Activated T-cell treated with anti-CD3 and anti-CD28 coated beads, Interleukin-2, amount 50 U/mL, for 72 hours (primary cell): ENCODE data around the gene ERFE. TPM values are rescaled to one million over a fixed set of nuclear protein-coding genes. Genes with fewer than 3 reads are reported as not detected.

Experiments used
- ATAC-seq, 2 donors: fragments of 150-1000 bp; cut with Tn5 transposase; replicated peaks in 1 of 2; 2 replicates each; pipeline ENCODE4 v1.10.0; 2021; ENCODE audit warnings: moderate library complexity in 2 of 2, mild to moderate bottlenecking in 1 of 2
- DNase-seq, 2 donors: peaks; one replicate each; pipeline ENCODE4 v3.0.0; 2021 to 2022; ENCODE audit warnings: mixed read lengths in 1 of 2
- H3K27ac Mint-ChIP-seq: one replicate; pipeline ENCODE4 v1.8.0; 2022; ENCODE audit warnings: mild to moderate bottlenecking, moderate library complexity, mixed read lengths
- H3K27me3 Mint-ChIP-seq: one replicate; pipeline ENCODE4 v1.8.0; 2022; ENCODE audit warnings: low read depth, mixed read lengths
- H3K36me3 Mint-ChIP-seq, 2 donors: one replicate each; pipeline ENCODE4 v1.8.0; 2022; ENCODE audit warnings: mixed read lengths in 2 of 2, mild to moderate bottlenecking in 1 of 2; ENCODE audit not compliant: insufficient read depth in 2 of 2
- H3K4me1 Mint-ChIP-seq: one replicate; pipeline ENCODE4 v1.8.0; 2022; ENCODE audit warnings: low read depth, mixed read lengths
- H3K4me3 Mint-ChIP-seq, 2 donors: one replicate each; pipeline ENCODE4 v1.8.0; 2022; ENCODE audit warnings: mild to moderate bottlenecking in 2 of 2, mixed read lengths in 2 of 2, moderate library complexity in 2 of 2
- H3K9me3 Mint-ChIP-seq, 2 donors: one replicate each; pipeline ENCODE4 v1.8.0; 2022; ENCODE audit warnings: mixed read lengths in 2 of 2
- total RNA-seq, 2 donors: library from RNA; stranded (reverse); gene quantifications; one replicate each; pipeline ENCODE4 v1.2.3, GENCODE V29; 2022

The ERFE gene
- total RNA-seq, 2 donors from 2014 or later = 0.60 to 0.88 TPM

DNA sequence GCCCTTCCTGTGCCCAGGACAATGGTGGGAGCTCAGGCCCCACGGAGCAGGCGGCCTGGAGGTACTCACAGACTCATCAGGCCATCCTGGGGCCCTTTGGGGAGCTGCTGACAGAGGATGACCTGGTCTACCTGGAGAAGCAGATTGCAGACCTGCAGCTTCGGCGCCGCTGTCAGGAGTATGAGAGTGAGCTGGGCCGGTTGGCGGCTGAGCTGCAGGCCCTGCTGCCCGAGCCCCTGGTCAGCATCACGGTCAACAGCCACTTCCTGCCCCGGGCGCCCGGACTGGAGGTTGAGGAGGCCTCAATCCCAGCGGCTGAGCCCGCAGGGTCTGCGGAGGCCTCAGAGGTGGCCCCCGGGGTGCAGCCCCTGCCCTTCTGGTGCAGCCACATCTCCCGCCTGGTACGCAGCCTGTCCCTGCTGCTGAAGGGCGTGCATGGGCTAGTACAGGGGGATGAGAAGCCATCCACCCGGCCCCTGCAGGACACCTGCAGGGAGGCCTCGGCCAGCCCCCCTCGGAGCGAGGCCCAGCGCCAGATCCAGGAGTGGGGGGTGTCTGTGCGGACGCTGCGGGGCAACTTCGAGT, 28.6 kb upstream of the ERFE start:
- Mint-ChIP-seq H3K27me3 (no peaks in the 10 kb centered on the region), H3K36me3 (no peaks in the 10 kb centered on the region), H3K4me3 (no peak overlapping the region), H3K27ac (no peak overlapping the region), H3K9me3 (no peaks in the 10 kb centered on the region), H3K4me1 (no peaks in the 10 kb centered on the region)
- DNase-seq = no peak
- no peak for ATAC-seq

DNA sequence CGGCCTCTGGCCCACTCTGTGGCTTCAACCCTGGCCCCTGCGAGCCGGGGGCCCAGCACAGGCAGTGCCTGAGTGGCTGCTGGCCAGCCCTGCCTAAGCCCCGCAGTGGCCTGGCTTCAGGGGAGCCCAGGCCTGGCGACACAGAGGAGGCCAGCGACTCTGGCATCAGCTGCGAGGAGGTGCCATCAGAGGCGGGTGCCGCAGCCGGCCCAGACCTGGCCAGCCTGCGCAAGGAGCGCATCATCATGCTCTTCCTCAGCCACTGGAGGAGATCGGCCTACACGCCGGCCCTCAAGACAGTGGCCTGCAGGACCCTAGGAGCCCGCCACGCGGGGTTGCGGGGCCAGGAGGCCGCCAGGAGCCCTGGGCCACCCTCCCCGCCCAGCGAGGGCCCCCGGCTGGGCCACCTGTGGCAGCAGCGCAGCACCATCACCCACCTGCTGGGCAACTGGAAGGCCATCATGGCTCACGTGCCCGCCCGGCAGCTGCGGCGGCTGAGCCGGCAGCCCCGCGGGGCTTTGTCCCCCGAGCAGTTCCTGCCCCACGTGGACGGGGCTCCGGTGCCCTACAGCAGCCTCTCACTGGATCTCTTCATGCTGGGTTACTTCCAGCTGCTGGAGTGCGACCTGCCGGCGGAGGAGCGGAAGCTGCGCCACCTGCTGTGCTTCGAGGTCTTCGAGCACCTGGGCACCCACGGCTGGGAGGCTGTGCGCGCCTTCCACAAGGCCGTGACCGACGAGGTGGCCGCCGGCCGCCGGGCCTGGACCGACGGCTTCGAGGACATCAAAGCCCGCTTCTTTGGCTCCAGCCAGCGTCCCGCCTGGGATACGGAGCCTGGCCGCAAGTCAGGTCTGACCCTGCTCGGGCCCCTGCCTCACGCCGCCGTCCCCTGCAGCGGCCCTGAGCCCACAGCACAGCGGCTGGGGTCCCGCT, 27.8 kb upstream of the ERFE start:
- H3K4me3 Mint-ChIP-seq = no peak overlapping the region
- ATAC-seq = no peak
- no peak for DNase-seq

GRCh38 chr2:238131761-238132462, 26.9 kb upstream of the ERFE start:
- ATAC-seq = no peak
- Mint-ChIP-seq H3K4me3 (no peak overlapping the region), H3K9me3 (no peaks in the 10 kb centered on the region), H3K27me3 (no peaks in the 10 kb centered on the region), H3K36me3 (no peaks in the 10 kb centered on the region), H3K27ac (no peak overlapping the region), H3K4me1 (no peaks in the 10 kb centered on the region)
- no peak for DNase-seq

More for the DNA sequence above, 27.8 kb upstream of the ERFE start:
- Mint-ChIP-seq H3K27me3 (no peaks in the 10 kb centered on the region), H3K27ac (no peak overlapping the region), H3K36me3 (no peaks in the 10 kb centered on the region), H3K4me1 (no peaks in the 10 kb centered on the region), H3K9me3 (no peaks in the 10 kb centered on the region)

DNA sequence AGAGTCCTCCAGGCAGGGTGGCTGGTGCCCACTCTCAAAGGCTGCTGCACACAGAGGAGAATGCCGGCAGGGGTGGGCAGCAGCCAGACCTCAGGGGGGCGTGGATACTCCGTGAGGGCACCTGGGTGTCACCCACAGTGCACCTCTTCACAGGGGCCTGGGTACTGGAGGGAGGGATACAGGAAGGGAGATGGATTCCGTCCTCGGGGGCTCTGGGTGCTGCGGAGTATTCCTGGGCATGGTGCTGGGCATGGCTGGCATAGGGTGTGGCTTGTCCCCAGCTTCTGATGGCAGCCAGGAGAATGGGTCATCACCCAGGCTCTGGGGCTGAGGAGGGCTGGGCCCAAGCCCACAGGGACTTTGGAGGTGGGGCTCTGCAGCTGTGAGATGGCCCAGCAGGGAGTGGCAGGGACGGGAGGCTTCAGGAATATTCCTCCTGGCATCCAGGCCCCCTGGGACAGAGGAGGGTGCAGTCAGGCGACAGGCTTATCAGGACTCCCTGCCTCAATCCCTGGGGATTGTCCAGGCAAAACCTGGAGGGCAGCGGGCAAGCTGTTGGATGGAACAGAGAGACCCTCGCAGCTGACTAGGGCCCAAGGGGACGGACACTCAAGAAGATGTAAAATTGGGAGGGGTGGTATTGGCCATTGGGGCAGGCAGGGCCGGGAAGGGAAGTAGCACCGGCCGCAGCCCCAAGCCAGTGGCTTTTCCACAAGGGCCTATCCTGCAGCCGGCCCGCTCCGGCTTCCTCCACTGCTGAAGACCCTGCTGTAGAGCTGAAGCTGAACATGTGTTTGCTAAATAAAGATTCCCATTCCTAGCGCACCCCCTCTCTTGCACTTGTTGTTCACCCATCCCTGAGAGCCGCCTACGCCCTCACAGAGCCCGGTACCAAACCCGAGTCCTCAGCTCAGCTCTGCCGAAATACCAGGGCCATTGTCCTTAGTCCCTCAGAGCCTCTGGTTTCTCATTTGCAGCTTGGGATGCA, 26.0 kb upstream of the ERFE start:
- ATAC-seq (no peak), DNase-seq (no peak)
- H3K9me3 Mint-ChIP-seq = no peaks in the 10 kb centered on the region
- no peaks in the 10 kb centered on the region for H3K27me3 Mint-ChIP-seq
- no peak overlapping the region for H3K4me3 Mint-ChIP-seq
- H3K36me3 Mint-ChIP-seq = no peaks in the 10 kb centered on the region
- no peaks in the 10 kb centered on the region for H3K4me1 Mint-ChIP-seq
- H3K27ac Mint-ChIP-seq = no peak overlapping the region

DNA sequence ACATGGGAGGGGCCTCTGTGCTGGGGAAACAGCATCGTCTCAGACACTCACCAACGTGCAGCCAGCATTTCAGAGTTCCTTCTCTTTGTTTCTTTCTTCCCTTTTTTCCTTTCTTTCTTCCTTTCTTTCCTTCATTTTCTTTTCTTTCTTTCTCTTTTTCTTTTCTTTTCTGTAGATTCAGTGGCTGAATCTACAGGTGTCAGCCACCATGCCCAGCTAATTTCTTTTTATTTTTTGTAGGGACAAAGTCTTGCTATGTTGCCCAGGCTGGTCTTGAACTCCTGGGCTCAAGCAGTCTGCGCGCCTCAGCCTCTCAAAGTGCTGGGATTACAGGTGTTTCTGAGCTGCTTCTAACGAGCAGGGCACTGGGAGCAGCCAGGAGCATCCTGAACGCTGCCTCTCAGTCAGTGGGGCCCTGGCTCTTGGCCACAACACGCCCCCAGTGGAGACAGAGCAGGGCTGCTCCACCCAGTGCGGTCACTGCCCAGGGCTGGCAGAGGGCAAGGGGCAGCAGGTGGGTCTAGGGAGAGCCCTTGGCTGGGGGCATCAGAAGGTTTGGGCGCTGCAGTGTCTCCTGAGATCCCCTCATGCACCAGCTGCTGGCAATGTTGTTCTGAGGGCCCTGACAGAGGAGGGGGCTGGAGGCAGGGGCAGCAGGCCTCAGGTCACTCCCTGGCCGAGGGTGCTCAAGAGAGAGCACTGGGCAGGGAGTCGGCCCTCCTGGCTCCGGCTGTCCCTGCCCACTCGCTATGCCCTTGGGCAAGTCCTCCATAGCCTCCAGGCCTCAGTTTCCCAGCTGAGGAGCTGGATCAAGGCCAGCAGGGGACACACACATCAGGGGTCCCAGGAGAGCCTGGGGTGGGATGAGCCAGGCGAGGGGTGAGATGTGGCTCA, 25.0 kb upstream of the ERFE start:
- no peak overlapping the region for H3K4me3 Mint-ChIP-seq
- ATAC-seq (no peak), DNase-seq (no peak)
- no peaks in the 10 kb centered on the region for H3K36me3 Mint-ChIP-seq
- H3K27ac Mint-ChIP-seq = peak overlapping the region; percentile 27
- no peaks in the 10 kb centered on the region for H3K9me3 Mint-ChIP-seq
- H3K4me1 Mint-ChIP-seq = no peaks in the 10 kb centered on the region
- H3K27me3 Mint-ChIP-seq = no peaks in the 10 kb centered on the region

GRCh38 chr2:238134393-238134785, 24.4 kb upstream of the ERFE start:
- Mint-ChIP-seq H3K27ac (no peak overlapping the region), H3K4me1 (no peaks in the 10 kb centered on the region), H3K9me3 (no peaks in the 10 kb centered on the region), H3K4me3 (no peak overlapping the region), H3K36me3 (no peaks in the 10 kb centered on the region), H3K27me3 (no peaks in the 10 kb centered on the region)
- DNase-seq = no peak
- no peak for ATAC-seq

DNA sequence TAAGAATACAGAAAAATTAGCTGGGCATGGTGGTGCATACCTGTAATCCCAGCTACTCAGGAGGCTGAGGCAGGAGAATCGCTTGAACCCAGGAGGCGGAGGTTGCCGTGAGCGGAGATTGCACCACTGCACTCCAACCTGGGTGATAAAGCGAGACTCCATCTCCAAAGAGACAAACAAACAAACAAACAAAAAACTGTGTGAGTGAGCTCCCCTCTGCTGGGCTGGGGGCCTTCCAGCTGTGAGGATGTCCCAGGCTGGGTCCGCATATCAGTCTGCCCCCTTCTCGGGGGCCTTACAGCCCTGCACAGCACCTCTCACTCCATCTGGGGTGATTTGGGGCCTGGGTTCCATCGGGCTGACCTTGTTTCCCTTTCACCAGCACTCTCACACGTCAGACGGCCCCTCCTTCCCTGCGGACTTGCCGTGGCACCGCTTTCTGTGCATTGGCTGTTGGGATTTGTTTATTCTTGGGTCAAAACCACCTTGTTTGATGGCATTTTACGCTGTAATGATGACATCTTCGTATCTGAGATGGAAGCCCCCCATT, 23.1 kb upstream of the ERFE start:
- ATAC-seq (no peak), DNase-seq (no peak)
- H3K9me3 Mint-ChIP-seq = no peaks in the 10 kb centered on the region
- no peak overlapping the region for H3K4me3 Mint-ChIP-seq
- no peaks in the 10 kb centered on the region for H3K27me3 Mint-ChIP-seq
- no peaks in the 10 kb centered on the region for H3K4me1 Mint-ChIP-seq
- H3K27ac Mint-ChIP-seq = no peak overlapping the region
- H3K36me3 Mint-ChIP-seq = no peaks in the 10 kb centered on the region

DNA sequence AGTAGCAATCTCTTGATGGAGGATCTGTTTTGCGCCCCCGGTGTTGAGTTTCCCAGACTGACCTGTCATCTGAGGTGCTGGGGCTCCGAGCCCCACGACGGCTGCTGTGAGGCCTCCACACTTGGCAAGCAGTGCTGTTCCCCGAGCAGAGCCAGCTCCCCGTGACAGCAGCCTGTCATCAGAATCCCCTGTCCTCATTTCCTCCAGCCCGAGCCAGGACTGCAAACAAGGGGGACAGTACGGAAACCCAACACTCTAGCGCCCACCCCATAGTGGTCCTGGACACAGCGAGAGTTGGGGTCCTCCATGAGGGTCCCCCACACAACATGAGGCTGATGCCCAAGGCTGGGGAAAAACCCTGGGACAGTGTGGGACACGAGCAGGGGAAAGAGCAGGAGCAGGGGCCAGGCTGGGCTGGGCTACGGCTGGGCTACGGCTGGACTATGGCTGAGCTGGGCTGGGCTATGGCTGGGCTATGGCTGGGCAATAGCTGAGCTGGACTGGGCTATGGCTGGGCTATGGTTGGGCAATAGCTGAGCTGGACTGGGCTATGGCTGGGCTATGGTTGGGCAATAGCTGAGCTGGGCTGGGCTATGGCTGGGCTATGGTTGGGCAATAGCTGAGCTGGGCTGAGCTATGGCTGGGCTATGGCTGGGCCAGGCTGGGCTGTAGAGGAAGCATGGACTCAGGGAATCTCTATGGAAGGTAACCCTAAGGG, 21.8 kb upstream of the ERFE start:
- no peaks in the 10 kb centered on the region for H3K36me3 Mint-ChIP-seq
- DNase-seq (no peak), ATAC-seq (no peak)
- H3K27ac Mint-ChIP-seq = no peak overlapping the region
- no peaks in the 10 kb centered on the region for H3K9me3 Mint-ChIP-seq
- no peaks in the 10 kb centered on the region for H3K27me3 Mint-ChIP-seq
- no peak overlapping the region for H3K4me3 Mint-ChIP-seq
- H3K4me1 Mint-ChIP-seq = no peaks in the 10 kb centered on the region

GRCh38 chr2:238137885-238138284, 20.9 kb upstream of the ERFE start:
- ATAC-seq (no peak), DNase-seq (no peak)
- H3K27me3 Mint-ChIP-seq = no peaks in the 10 kb centered on the region
- H3K4me1 Mint-ChIP-seq = no peaks in the 10 kb centered on the region
- no peaks in the 10 kb centered on the region for H3K9me3 Mint-ChIP-seq
- no peaks in the 10 kb centered on the region for H3K36me3 Mint-ChIP-seq
- no peak overlapping the region for H3K27ac Mint-ChIP-seq
- H3K4me3 Mint-ChIP-seq = no peak overlapping the region

- Mint-ChIP-seq H3K27ac (no peak within 1 kb of the TSS), H3K36me3 (no peaks in the 10 kb centered on the region), H3K4me1 (peaks cover 1% of the 10 kb centered on the region), H3K27me3 (no peaks in the 10 kb centered on the region), H3K9me3 (no peaks in the 10 kb centered on the region), H3K4me3 (no peak within 1 kb of the TSS)
- no peak for ATAC-seq
- no peak for DNase-seq
These were observed 20.2 kb upstream of the ERFE start, which contains the start of gene KLHL30 for GRCh38 chr2:238138331-238139195. Gene KLHL30, plus strand, starts transcription at chr2:238138668. Its CDS starts 2,087 bp downstream, at chr2:238140755.
